HG02759 (cell line): ENCODE data around the gene AANAT.
A peak's percentile ranks its signal among the peaks of the same experiment; 100 is the strongest.

ENCODE experiments used
- ATAC-seq: cut with Tn5 transposase; IDR thresholded peaks from one replicate; pipeline ENCODE4 v1.9.1; 2021; ENCODE audit warnings: mild to moderate bottlenecking, moderate library complexity; ENCODE audit not compliant: unreplicated experiment

The AANAT gene

DNA sequence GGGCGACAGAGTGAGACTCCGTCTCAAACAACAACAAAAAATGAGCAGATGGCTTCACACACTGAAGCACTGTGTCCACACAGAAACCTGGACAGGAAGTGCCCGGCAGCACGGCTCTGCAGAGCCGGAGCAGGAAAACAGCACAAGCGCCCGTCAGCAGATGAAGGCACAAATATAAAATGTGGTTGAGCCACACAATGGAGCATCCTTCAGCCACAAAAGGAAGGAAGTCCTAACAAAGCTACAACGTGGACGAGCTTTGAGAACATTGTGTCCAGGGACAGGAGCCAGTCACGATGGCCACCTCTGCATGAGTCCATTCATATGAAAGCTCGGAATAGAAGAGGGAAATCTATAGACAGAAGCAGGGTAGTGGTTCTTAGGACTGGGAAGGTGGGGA lies 18.2 kb downstream of the AANAT start:
- ATAC-seq, result no peak

DNA sequence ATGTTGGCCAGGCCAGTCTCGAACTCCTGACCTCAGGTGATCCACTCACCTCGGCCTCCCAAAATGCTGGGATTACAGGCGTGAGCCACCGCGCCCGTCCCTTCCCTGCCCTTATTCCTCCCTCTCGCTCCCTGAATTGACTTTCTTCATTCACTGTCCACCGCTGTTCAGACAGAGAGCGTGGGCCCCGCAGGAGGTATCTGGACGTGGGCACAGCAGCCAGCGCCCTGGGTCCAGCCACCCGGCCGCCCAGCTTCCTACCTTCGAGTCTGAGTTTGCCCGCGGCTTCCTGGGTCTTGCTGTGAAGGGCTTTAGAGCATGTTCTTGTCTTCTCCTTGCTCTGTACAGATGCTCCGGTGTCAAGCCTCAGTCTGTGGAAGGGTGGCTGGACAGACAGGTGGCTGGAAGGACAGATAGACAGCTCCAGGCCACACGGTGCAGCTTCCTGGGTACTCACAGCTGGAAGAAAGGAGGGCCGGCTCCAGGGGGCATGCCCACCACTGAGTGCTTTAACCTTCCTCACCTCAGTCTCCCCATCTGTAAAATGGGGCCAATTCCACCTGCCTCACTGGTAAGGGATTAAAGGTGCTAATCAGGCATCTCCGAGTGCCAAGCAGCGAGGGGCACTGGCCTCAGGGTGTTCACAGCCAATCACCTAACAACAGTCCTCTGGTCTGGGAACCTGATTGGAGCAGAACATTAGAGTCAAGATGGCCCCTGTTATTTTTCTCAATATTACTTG lies 20.2 kb downstream of the AANAT start:
- ATAC-seq, result no peak

DNA sequence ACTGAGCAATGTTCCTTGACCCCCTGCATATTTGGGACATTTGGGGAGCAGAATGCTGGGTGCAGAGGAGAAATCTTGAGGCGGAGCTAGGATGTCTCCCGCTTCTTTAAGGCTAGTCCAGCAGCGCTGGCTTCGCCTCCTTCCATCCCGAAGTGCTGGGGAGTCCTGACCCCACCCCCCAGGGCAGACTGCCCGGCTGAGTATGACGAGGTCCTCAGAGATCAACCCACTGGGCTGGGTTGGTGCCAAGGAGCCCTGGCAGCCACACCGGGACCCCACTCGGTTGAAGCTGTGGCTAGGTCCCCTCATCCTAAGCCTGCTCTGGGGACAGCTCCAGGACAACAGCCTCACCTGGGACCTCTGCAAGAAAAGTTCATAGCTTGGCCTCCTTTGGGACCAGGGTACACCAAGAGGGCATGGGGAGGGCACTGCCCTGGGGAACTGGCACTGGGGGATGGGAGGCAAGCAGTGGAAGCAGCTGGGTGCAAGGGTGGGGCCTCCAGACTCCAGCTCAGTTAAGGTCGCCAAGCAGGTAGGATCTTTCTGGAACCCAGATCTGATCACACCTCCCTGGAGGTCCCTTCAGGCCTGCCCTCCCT lies 22.8 kb downstream of the AANAT start:
- no peak for ATAC-seq

DNA sequence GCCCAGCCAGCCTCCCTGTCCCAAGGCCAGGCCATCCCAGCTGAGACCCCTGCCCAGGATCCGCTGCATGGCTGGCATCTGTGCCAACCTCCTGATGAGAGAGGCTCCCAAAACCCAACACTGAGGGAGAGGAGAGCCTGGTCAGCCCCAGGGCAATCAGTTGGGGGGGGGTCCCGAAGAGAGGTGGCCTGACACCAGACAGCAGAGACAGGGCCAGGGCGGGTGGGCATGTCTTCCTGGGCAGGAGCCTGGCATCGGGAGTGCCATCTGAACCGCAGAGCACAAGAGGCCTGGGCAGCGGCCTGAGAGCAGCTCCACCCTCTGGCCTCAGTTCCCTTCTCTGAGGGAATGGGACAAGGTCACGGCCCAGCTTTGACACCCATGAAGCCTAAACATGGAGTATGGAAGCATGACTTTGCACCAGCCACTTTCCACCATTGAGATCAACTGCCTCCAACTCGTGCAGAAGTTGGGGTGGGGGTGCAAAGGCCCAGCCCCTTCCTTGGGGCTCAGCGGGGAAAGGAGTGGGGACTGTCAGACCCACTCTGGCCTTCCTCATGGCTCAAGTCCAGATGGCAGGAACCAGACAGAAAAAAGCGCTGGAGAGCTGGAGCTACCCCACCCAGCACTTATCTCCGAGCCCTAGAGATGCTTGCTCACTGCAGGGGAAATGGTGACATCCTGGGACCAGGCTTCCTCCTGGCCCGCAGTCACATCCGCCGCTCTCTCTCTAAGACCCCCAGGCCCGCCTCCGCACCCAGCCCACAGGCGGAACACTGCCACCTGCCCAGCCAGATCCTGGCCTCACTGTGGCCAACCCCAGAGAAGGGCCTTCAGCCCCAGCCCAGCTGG lies 24.1 kb downstream of the AANAT start:
- ATAC-seq, result no peak

DNA sequence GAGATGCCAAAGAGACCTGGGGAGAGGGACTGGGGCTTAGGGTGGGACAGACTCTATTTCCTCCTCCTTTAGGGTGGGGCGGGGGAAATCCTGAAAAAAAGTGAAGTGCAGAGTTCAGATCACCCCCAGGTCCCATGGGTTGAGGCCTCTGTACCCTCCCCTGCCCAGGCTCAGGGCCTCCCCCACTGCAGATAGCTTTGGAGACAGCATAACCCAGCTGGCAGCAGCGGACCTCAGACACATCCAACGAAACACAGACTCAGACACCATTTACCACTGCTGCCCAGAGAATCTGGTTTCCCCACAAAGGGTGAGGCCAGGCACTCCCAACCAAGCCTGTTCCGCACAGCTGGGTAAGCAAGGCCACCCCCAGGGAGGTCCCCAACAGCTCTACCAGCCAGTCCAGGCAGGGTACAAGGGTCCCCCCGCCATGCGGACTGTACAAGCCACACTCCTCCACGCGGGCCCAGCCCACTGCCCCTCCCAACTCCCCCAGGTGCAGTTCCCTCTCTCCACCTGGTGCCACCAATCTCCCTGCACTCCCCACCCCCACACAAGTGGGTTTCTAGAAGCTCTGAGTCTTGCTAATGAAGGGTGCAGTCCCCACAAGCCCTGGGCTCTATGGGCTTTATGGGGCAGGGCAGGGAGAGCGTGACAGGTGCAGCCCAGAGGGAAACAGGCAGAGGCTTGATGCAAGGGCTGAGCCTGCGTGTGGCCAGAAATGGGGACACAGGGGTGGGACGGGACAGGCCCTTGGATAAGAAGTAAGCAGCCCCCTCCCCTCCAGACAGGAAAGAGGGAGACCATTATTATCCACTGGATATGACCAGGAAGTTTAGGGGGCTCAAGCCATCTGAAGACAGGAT lies 25.0 kb downstream of the AANAT start:
- peak; percentile 60 for ATAC-seq

DNA sequence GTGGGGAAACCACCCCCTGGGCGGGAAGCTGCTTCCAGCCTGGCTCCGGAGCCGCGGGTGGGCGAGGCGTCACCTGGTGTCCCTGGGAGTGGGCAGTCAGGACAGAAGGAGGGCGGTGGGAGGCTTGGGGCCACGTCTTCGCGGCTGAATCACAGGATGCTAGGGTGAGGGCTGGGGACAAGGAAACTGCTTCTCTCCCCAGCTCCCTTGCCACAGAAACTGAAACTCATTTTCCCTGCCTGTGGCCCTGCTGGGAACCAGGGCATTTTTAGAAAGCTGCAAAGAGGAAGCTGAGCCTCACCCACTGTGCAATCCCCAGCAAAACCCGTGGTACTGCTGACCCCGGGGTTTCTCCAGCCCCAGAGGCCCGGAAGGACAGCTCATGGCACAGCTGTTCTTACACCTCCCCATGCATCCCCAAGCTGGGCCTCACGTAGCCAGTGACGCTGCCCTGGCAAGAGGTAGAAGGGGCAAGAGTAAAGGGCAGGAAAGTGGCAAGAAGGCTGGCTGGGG lies 25.6 kb downstream of the AANAT start:
- peak; percentile 32 for ATAC-seq

DNA sequence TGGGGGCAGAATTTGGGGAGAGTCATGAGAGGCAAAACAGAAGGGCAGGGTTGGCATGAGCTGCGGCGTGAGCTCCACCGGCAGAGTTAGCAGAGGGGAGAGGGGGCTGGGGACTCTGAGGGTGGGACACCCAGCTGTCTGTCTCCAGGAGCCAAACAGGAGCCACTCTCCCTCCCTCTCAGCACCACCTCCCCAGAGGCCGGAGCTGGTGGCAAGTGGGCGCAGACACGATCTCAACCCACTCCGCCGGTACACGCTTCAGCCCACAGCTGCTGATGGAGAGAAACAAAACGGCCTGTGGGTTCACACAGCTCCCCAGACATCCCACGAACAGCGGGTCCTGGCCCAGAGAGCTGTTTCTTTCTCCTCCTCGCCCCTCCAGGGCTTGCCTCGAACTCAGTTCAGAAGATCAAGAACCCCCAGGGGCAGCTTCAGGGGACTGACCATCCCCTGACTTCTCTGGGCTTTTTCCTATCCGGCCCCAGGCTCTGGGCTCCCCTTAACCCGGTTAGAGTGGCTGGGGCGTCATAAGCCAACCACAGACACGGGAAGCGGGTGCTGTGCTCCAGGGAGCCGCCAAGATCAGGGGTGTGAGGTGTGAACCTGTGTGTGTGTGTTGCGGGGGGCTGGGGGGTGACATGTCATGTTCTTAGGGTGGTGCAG lies 26.2 kb downstream of the AANAT start:
- ATAC-seq, result peak; percentile 6

DNA sequence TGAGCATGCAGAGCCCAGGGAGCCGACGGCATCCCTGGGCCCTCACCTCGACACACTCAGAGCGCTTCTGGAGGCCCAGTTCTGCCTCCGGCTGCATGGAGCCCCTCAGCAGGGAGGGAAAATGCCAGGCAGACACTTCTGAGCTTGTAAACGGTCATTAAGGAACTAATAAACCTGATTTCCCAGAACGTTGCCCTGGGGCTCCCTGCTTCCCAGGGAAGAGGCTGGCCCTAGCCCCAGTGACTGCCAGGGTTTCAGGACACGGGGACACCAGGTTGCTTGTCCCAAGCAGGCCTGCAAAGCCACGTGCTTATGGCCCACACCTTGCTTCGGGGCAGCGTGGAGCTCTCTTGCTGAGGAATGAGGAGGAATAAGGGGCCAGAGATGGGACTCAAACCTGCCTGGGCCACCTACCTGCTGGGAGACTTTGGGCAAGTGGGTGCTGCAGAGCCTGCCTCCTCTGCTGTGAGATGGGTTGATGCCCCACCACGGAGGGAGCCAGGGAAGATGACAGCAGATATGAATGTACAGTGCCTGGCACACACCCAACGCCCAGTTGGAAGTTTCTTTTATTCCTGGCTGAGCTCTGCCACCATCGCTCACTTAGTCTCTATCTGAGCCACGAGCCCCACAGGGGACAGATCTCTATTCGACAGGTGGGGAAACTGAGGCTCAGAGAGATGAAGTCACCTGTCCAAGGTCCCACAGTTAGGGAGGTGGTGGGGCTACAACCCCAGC lies 28.4 kb downstream of the AANAT start:
- ATAC-seq, result no peak

DNA sequence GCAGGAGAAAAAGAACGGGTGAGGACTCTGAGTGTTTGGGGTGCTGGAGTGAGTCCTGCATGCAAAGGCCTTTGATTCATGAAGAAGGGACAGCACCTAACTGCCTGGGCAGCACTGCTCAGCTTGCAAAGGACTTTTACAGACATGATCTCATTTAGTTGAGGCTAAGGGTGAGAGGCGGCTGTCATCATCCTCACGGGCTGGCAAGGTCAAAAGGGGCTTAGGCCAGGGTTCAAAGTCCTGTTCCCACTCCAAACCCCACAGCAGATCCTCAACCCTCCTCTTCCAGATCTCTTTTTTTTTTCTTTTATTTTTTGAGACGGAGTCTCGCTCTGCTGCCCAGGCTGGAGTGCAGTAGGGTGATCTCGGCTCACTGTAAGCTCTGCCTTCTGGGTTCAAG lies 29.1 kb downstream of the AANAT start:
- no peak for ATAC-seq

DNA sequence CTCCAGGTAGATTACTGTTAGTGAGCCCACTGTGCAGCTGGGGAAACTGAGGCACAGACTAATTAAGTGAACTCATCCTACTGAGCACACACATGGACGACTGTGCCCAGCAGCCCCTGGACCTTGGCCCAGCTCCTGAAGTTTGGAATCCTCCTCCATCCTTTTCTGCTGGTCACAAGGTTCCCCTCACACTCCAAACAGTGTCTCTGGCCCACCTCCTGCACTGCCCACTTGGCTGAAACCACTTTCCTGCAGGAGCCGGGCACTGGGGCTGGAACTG lies 30.2 kb downstream of the AANAT start:
- no peak for ATAC-seq

DNA sequence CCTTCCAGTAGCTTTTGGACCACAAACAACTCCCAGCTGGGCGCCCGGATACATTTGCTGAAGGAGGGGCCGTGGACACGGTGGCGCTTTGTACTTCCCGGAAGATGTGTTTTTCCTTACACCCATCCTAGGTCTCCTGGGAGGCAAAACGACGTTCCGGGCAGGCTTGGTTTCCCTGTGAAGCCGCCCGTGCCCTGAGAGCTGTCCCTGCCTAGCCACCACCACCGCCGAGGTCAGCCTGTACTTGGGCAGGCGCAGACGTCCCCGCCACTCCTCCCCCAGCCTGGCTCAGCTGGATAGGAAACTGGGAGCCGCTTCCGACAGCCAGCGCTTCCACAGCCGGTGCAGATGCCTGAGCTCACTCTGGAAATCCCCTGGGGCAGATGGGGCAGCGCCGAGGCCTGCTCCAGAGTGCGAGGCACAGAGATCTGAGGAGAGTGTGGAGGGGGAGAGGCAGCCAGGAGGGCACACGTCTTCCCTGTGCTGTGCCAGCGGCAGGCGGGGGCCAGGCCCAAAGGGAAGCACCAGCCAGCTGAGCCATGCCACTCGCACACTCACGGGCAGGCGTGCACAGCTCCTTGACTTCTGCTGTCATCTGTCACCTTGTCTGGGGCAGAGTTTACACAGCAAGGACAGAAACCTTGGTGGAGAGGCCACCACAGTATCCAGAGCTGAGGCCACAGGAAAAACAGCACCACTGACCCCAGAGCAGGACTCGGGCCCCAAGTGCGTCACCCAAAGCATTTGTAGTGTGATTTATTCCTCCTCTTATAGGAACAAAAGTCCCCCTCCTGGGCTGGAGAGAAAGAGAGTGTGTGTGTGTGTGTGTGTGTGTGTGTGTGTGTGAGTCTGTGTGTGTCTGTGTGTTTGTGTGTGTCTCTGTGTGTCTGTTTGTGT lies 30.8 kb downstream of the AANAT start:
- no peak for ATAC-seq

DNA sequence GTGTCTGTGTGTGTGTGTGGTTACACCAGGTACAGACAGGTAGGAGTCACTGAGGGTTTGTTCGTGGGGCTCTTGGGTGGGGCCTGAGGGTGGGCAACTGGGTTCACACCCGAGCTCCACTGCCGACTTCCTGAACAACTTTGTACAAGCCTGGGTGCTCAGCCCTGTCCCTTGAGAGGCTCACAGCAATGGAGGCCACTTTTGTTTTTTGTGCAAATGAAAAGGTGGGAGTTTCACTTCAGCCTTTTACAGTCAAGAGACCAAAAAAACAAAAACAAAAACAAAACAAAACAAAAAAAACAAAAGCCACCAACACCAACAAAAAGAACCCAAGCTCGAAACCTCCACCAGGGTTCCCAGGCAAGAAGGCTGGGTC lies 31.5 kb downstream of the AANAT start:
- no peak for ATAC-seq

DNA sequence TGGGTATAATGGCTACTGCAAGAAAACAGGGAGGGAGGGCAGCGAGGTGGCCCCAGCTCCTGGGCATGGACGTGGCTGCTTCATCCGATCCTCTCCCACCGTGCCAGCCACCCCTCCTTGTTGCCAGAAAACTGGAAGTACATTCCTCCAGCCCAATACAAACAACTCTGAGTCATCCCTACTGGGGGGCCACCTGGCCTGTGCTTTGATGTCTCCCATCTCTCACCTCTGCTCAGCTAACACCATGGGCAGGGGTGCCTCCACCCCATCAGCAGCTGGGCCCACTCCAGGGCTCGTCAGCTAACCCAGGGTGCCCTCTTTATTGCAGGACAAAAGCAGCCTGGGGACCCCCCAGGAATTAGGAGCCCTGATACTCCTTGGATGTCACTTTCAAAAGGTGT lies 31.9 kb downstream of the AANAT start:
- ATAC-seq, result no peak

DNA sequence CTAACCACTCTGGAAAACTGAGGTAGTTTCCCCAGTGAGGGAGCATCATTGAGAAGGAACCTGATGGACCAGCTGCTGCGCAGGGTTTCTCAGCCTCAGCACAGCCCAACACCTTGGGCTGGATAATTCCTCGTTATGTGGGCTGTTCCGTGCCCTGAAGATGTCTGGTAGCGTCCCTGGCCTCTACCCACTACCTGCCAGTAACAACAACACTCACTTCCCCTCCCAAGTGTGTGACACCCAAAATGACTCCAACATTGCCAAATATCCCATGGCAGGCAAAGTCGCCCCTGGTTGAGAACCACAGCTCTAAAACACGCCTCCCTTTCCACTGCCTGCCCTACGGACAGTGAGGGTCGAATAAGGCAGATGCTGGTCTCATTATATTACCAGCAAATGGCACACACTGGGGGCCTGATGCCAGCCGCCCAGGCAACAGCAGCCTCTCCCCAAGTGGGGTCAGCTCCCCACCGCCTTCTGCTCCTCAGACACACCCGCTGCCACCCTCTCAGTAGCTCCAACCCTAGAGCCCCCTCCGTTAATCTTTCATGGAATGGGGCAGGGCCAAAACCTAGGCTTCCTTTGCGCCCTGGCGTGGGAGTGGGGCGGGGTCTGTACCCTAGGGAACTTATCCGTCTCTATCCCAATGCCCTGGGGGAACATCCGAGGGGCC lies 32.8 kb downstream of the AANAT start:
- ATAC-seq, result no peak

DNA sequence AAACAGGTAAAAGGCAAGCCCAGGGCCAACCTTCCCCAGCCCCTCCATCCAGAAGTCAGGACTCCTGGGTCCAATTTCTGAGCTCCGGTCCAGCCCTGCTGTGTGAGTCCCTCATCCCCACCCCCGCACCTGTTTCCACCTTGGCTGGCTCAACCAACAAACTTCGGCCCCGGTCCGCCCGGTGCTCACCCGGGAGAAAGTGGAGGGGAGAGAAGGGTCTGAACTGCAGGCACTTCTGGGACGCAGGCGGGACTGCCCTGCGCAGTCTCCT lies 33.3 kb downstream of the AANAT start:
- peak; percentile 7 for ATAC-seq

DNA sequence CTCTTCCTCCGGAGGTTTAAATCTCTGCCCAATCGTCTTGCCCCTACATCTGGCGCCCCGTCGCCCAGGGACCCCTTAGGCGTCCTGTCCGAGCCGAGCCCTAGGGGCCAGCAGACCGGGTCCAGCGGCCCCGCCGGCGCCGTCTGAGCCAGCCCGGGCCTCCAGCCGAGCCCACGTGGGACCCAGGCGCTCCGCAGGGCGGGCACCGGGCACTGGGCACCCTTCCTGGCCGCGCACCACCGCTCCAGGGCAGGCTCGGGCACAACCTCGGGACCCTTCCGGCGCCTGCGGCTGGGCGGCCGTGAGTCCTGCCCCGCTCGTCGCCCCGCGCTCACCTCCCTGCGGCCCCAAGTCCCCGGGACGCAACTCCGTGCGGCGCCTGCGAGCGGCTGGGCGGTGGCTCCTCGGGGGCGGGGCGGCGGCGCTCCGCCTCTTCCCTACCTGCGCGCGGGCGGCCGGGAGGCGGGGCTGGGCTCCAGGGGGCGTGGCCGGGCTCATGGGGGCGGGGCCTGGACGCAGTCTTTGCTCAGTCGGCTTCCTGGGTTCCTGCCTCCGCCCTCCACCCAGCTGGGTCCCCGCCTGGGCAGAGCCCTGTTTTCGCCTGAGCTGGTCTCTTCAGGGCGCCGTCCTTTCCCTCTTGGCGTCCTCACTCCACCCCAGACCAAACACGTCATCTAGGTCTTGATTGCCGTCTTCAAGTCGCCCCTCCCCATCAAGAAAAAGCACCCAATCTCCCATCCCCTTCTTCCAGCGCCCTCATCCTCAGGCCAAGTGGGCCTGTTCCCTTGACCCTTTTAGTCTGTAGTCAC lies 33.8 kb downstream of the AANAT start, which contains the start of gene RHBDF2:
Gene RHBDF2 (minus strand): TSS at position 406 of the 809 bp plus-strand sequence. CDS start 19,899 bp downstream, outside the sequence.
- ATAC-seq, result peak; percentile 68

DNA sequence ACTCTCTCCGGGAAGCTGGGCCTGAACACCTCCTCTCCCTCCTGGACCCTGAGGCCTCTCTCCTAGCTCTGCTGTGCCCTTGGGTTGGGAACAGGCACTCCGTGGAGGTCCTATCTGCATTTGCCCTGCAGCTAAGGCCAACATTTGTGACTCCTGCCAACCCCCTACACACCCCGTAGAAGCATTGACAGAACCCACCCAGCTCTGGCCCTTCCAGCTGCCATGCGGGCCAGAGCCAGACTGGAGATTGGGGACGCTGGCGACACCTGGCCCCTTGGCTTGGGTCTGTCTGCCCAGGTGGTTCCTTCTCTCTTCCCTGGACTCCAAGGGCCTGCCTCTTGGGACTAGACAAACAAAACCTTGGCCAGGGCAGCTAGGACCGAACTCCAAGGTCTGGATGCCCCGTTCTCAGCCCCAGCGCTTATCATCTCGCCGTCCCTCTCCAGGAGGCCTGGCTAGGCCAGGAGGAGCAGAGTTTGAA lies 34.5 kb downstream of the AANAT start:
- no peak for ATAC-seq
